GM19099 (cell line): Measurements from ENCODE around the gene LAMA2.

Source experiments
- POLR2A ChIP-seq: IDR thresholded peaks from 3 replicates; pipeline ENCODE4 v1.6.1; 2011; ENCODE audit warnings: low read depth; ENCODE audit not compliant: insufficient read length; ENCODE audit errors: extremely low read depth

LAMA2 gene

DNA sequence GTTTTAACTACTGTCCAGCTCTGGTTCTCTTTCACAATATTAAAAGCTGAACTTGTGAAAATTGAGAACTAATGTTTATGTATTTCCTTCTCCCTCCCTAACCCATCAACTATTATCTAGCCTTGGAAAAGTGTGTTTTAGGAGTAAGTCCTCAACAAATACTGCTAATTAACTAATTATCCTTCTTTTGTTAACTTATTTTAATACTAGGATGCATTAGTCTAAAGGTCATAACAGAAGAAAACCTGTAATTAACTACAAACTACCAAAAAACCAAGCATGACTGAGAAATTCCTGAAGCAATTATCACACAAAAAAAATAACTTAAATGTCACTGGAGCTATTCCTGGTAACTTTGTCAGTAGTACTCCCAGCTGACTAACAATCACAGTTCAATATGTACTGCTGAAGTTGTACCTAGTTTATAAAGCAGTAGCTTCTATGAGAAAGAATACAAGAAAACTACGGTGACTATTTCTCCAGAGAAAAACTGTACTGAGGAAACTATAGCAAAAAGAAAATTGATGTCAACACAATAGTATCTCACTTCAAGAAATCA lies 301.9 kb downstream of the LAMA2 start:
- TF ChIP-seq POLR2A: no peak

DNA sequence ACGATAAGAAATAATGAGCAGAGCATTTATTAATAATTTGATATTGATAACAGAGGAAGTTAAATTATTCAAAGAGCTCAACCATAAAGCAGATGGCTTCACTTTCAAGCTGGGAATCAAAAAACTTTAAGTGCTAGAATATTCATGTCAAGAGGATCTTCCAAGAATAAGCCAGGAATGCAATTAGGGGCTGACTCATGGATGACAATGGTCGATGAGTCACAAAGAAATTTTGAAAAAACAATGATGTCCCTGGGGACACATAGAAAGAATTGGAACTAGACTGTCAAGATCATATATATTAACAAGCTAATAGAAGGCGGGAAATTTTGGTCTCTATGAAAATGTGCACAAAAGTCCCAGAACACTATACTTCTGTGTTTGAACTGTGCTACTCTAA lies 304.1 kb downstream of the LAMA2 start:
- no peak for TF ChIP-seq POLR2A

DNA sequence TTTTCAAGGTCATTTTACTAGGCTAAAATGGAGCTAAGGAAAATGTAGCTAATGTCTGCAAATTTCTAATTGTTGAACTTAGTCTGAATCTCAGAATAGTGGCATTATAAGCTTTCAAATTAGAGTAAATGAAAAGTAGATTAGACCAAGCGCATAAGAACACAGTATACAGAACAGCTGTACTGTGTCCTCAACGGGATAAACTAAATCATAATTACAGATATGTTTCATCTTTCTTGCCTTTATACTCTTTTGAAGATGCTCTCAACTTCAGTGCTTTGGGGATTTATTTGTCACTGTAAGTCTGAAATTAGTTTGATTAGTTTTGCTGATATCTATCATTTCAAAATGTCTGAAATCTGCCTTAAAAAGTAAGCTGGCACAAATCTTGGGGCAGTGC lies 305.4 kb downstream of the LAMA2 start:
- no peak for TF ChIP-seq POLR2A

DNA sequence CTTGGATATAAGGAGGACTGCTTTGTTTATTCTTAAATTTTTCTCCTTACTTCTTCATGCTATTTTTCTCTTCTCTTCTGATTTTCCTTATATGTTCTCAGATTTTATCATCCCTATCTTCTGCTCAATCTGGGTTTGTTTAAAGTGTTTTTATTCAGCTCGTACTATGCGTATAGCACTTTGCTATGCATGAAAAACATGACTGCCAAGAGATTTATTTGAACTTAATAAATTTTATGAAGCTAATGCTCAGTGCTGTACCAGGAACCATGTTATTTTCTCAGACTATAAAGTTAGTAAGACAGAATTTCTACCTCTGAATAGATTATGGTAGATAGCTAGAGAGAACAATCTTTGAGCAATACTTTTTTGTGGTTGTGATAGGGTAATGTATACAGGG lies 305.9 kb downstream of the LAMA2 start:
- TF ChIP-seq POLR2A: no peak

DNA sequence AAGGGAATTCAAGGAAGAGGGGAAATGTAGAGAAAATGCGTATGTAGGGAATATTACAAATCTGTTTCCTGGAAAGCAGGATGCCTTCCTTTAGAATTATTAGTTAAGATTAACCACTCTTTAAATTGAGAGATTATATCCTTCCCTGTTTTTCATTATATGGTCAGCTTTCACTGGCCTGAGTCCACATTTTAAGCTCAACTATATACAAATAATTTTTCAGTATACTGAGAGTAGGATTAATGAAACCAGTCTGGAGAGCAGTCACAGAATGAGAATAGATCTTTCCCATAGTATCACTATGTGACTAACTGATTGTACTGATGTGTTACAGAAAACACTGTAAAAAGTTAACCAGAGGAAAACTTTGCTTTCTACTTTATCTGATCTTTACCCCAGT lies 306.3 kb downstream of the LAMA2 start:
- TF ChIP-seq POLR2A: no peak

DNA sequence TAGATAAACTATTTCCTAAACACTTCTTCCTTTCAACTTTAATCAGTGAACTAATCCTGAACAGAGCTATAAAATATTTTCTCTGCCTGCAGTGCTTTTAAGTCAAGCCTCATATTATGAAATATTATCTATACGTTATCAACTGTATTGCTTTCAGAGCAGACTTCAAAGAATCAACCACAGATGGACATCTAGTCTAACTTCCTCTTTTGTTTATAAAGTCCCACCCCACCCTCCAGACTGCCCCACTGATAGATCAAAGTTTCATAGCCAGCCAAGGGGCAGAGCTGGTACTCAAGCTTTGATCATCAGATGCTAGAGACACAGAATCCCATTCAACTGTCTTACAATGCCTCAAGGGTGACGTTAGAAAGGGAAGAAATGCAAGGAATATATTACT lies 308.3 kb downstream of the LAMA2 start:
- TF ChIP-seq POLR2A: no peak

DNA sequence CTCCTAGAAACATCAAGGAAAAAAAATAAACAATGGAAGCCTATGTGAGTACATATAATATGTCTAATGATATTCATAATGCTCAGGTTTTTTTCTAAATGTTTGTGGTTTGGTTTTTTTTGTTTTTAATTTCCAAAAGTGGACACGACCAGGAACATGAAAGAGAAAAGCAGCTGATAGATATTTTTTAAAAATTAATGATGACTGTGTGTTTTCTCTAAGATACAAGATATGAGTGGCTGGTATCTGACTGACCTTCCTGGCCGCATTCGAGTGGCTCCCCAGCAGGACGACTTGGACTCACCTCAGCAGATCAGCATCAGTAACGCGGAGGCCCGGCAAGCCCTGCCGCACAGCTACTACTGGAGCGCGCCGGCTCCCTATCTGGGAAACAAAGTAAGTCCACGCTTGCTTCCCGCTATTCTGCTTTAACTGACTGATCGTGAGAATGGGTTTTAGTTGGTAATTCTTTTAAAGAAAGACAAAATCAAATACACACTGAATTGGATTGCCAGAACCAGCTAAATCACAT lies 309.6 kb downstream of the LAMA2 start:
- no peak for TF ChIP-seq POLR2A

DNA sequence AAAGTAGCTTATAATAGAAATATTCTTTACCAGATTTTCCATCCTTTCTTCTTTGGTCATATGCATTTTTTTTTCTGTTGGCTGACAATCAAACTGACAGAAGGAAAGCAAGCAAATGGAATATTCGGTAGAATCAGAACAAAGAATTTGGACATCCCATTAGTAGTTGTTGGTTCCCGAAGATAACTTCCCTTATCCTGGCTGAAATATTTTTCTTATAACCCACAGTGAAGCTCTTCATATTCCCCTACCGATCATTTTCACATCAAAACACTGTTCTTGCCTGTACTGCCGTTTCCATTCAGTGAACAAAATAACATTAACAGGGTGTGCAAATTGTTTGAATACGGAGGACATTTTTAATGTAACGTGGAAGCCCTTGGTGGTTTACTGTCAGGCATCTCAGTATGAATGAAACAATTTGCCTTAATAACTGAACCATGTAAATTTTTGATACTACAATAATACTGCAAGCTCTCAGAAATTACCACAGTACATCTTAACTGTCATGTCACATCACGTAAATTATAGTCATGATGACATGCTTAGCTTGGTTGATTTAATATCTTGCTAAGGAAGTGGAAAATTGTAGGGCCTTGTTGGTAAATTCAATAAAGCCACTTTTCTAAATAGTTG lies 311.5 kb downstream of the LAMA2 start:
- no peak for TF ChIP-seq POLR2A

DNA sequence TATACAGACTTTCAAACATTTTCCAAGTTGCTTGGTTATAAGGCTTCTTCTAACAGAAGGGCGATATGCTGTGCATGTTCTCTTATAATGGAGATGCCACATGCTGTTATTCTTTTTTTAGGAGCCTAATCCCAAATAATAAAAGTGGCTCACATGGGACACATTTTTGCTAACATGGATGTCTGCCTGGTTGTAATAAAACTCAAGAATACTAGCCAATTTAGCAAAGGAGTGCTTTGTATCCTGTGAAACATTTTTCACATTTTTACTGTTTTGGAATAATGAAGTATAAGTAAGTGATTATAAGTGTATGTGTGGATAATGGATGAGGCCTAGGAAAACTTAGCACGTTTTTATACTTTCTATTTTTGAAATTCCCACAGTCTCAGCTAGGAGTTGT lies 312.2 kb downstream of the LAMA2 start:
- TF ChIP-seq POLR2A: no peak

DNA sequence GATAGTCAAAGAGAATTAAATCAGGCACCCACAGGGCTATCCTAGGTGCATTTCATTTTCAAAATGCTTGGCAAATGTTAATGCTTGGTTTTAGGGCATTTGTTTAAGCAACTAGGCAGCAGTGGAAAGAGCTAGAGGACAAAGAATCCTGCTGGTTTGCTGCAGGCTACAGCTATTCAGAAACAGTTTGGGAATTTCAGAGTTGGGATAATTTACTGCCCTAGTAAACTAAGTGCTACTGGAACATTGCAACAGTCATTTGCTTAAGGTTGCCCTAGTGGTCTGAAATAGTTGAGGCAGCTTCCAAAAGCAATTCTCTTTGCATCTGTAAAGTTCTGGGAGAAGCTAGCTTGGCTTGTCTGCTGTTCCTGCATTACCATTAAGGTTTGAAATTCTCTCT lies 312.7 kb downstream of the LAMA2 start:
- TF ChIP-seq POLR2A: no peak

DNA sequence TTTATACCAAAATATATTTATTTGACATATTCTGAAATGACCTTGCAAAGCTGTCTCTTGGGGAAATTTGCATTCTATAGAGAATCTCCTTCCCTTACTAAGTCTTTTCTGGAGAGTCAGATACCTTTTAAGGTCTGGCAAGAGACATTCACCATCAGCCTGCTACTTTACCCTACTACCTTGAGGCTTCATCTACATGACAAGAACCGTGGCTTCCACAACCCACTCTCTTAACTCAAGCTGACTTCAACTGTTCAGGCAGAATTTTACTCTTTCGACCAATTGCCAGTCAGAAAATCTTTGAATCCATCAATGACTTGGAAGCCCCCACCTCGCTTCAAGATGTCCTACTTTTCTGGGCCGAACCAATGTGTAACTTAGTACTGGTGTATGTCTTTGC lies 314.2 kb downstream of the LAMA2 start:
- no peak for TF ChIP-seq POLR2A

DNA sequence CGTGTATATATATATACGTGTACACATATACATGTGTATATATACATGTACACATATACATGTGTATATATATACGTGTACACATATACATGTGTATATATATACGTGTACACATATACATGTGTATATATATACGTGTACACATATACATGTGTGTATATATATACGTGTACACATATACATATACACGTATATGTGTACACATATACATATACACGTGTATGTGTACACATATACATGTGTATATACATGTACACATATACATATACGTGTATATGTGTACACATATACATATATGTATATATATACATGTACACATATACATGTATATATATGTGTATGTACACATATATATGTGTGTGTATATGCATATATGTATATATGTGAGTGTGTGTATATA lies 317.2 kb downstream of the LAMA2 start:
- no peak for TF ChIP-seq POLR2A

DNA sequence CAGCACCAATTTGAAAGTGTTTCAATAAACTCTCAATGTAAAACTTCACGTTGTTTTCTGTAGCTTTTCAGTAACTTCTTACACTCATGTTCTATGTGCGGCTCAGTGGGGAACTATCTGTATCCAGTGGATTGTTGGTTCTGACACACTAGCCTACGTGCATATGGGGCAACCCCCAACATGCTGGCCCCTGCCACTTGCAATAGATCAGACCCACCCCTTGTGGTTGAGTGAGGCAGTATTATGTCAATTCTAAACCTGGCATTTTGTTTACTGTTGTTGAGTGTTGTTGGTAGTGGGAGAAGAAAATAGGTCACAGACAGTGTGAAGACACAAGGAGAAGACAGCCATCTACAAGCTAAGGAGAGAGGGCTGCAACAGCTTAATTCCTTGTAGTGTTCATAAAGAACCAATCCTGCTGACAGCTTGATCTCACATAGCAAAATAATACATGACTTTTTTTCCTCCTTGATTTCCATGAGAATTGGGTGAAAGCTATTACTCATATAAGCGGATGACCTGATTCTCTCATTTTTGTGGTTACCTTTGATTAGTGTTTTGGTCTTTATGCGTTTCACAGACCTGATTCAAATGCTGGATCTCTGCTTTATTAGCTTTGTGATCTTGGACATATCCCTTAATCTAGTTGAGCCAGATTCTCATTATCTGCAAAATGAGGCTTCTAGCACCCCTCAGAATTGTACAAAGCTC lies 320.4 kb downstream of the LAMA2 start:
- no peak for TF ChIP-seq POLR2A

DNA sequence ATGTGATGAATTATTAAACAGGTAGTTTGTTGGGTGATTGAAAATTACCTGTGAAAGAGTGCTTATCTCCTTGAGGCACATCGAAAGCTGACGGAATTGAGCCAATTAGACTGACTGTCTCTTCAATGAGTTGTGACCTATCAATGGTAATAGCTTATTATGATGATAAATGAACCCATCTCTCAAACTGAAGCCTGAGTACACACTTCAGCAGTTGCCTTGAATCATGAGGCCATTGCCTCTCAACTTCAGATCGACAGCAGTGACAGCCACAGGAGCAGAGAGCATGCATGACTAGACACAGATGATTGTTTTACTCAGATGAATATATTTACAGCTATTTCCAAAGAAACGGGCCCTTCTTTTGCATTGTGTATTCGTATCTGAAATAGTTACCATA lies 323.9 kb downstream of the LAMA2 start:
- TF ChIP-seq POLR2A: no peak

DNA sequence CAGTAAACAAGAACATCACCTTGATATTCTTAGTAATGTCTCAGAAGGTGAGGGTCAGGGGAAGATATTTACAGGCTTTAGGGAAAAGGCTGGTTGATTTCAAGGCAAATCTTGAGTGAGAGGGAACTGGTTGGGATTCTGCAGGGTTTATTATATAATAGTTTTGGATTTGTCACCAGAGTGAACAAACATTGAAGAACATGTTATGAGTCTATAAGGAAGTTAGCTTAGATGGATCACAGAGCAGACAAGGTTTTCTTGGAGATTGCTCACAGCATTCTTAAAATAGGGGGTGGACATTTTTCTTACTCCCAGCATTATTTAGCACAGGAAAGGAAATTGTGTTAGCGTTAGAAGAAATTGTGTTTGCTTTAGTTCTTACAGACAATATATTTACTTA lies 324.9 kb downstream of the LAMA2 start:
- TF ChIP-seq POLR2A: no peak

DNA sequence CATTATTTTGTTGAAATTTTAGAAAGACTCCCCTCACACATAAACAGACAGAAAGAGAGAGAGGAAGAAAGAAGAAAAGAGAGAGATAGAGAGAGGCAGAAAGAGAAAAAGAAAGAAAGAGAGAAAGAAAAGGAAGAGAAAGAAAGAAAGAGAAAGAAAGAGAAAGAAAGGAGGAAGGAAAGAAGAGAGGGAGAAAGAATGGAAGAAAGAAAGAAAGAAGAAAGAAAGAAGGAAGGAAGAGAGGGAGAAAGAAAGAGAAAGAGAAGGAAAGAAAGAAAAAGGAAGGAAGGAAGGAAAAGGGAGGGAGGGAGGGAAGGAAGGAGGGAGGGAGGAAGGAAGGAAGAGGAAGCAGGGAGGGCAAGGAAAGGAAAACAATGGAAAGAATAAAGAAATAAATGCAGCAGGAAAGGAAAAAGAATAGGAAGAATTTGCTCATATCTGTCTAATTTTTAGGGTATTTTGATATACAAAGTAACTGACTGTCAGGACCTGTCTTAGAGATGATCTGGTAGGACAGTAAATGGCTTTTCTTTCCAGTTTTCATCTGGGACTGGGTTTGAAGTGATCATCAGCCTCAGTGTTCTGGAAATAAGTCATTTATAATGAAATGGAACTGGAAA lies 325.6 kb downstream of the LAMA2 start:
- TF ChIP-seq POLR2A: no peak
